EH (cell line): Measurements from ENCODE around the gene CREBBP.

Source experiments
- DNase-seq: peaks from one replicate; pipeline ENCODE4 v3.0.0-alpha.2; 2015; ENCODE audit warnings: low read depth

CREBBP gene

DNA sequence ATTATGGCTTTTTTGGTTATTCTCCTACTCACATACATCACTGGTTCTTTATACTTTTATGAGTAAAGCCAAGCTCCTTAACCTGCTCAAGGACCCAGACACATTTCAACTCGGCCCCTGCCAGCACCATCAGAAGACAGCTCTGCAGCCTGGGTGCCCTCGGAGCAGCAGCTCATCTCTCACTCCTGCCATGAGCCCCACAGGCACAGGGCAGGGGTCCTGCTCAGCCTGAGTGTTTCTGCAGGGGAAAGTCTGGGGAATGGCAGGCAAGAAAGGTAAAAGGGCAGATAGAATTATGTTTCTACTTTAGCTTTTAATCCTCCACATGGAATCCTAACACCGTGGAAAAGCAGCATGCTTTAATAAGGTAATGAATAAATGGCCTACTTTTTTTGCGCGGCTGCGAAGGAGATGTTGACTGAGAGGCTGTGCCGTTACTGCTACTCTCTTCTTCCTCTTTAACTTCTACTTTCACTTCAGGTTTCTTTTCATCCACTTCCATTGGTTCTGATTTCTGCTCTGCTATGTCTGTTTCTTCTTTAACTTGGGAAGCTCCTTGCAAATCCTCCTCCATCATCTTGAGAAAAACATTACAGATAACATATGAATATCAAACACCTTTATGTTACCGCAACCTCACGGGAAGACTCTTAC, 113.1 kb downstream of the CREBBP start:
- no peak for DNase-seq

- no peak for DNase-seq
Measured at GRCh38 chr16:3766177-3766576, 114.3 kb downstream of the CREBBP start.

GRCh38 chr16:3764409-3764808, 116.1 kb downstream of the CREBBP start:
- DNase-seq, result no peak

DNA sequence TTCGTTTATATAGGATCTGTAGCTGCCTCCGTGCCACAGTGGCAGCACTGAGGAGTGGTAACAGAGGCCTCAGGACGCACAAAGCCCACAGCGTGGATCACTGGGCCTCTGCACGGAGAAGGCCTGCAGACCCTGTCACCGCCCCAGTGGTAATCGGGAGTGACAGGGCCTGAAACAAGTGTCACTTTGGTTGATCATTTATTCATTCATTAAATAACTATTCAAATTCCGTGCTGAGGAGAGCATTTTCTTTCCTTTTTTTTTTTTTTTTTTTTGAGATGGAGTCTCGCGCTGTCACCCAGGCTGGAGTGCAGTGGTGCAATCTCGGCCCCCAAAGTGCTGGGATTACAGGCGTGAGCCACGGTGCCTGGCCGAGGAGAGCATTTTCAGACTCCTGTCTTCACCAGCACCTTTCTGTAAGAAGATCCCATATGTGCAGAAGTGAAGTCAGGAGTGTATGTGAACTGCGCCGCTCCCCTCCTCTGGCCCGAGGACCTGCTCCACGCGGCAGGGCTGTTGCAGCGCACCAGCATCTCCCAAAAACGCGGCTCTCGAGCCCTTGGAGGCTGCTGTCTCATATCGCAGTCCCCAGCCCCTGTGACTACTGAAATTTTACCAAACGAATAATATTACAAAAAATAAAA, 118.3 kb downstream of the CREBBP start:
- DNase-seq, result no peak

DNA sequence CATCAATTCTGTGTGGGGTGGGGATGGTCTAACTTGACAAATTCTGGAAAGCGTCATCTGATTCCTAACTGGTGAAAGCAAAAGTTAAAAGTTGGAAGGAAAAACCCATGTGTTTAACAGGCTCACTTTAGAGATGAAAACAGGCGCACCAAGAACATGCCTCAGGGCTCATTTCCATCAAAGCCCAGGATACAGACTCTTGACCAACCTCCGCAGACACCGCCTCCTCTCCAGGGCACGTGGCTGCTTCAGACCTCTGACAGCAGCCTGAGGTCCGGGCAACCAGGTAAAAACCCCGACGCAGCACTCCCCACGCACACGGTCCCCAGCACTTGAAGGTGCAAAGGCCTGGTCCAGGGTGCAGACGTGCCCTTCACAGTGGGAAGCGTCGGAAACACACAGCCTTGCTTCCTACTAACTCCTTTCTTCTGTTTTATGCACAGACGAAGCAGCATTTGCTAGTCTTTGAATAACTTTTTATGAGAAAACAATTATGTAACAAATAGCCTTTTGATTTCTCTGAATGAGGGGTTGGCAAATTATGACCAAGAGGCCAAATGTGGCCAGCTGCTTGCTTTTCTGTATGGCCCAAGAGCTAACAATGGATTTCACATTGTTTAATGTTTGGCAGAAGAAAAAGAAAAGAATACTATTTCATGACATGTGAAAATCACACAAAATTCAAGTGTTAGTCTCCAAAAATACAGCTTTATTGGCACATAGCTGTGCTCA, 119.0 kb downstream of the CREBBP start:
- DNase-seq, result no peak

DNA sequence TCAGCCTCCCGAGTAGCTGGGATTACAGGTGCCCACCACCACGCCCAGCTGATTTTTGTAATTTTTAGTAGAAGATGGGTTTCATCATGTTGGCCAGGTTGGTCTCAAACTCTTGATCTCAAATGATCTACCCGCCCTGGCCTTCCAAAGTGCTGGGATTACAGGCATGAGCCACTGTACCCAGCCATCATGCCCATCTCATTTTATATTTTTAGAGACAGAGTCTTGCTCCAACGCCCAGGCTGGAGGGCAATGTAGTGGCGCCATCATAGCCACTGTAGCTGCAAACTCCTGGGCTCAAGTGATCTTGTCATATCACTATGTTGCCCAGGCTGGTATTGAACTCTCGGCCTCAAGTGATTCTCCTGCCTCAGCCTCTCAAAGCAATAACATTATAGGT, 120.0 kb downstream of the CREBBP start:
- DNase-seq, result no peak

DNA sequence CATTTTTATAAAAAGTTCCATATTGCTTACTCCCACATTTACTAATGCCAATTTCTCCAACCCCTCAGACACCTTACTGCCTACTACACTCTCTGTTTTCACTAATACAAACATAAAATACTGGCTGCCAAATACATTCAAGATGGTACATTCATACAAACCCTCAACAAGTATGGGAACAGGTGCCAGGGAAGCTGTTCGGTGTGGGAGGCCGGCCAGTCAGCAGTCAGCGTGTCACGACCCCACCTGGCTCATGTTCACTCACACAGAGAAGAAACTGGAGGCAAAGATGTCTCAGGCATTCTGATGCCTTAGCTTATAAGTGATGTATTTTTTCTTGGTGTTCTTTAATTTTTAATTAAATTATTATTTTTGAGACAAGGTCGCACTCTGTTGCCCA, 120.8 kb downstream of the CREBBP start:
- no peak for DNase-seq

GRCh38 chr16:3756113-3756512, 124.4 kb downstream of the CREBBP start:
- no peak for DNase-seq

- DNase-seq, result peak; percentile 18
Measured at GRCh38 chr16:3755249-3755648, 125.3 kb downstream of the CREBBP start.

- peak; percentile 6 for DNase-seq
Measured at GRCh38 chr16:3754772-3755171, 125.7 kb downstream of the CREBBP start.

- peak; percentile 64 for DNase-seq
Measured at GRCh38 chr16:3754081-3754703, 126.3 kb downstream of the CREBBP start.

GRCh38 chr16:3752984-3753383, 127.5 kb downstream of the CREBBP start:
- DNase-seq, result no peak

GRCh38 chr16:3751878-3752277, 128.6 kb downstream of the CREBBP start:
- no peak for DNase-seq

DNA sequence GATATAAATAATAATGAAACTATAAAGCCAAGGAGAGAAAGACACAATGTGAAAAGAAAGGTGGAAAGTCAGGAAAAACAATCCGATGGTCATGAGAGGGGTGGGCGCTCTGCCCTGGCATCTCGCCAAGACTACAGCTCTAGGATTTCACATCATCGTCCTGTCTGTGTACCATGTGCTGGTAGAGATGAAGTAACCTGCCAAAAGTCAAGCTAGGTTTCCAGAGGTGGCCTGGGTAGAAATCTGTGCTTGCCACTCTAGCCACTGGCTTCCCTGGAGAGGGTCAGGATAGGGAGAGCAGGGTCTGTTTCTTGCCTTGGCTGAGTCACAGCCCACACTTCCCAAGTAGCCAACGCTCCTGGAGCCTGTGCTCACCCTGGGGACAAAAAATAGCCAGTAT, 132.2 kb downstream of the CREBBP start:
- DNase-seq, result peak; percentile 5

DNA sequence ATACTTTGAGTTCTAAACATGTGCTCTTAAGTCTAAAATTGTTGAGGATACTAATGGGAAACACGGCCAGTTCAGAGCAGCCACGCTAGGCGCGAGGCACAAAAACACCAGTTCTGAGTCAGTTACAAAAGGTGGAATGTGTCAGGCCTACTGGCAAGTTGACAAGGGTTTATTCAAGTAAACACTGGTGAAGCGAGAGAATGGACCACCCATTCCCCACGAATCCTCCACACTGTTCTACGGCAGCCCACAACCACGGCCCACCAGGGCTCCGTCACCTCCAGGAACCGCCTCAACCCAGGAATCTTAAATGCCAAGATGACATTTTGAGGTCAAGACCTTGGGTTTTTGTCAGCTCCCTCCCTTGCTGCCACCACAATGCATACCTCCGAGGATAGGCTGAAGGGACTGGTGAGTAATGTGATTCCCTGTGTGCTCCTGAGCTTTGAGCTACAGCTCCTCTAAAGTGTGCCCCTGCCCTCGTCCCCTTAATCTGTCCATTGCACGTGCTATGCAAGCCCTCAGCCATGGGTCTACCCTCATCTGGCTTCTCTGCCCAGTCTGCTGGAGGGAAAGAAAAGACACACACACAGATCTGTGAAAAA, 134.7 kb downstream of the CREBBP start:
- DNase-seq, result peak; percentile 18

- DNase-seq, result no peak
Measured at GRCh38 chr16:3744018-3744417, 136.5 kb downstream of the CREBBP start.

DNA sequence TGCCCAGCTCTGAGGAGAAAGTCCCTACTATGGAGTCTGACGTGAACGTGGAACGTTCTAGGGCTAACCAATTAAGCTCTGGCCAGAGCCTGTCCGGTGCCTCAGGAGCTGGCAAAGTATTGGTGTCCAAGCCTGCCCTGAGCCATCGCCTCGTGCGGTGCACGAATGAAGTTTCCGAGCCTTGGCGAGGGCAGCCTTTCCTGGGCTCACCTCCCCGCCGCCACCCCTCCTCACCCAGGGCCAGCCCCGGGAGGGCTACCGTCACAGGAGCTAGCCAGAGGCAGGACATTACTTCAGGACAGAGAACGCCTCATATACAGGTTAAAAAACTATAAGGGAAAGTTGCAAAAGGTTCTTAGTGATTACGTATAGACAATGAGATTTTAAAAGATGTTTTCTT, 139.6 kb downstream of the CREBBP start:
- no peak for DNase-seq

- DNase-seq, result no peak
Measured at GRCh38 chr16:3740186-3740585, 140.3 kb downstream of the CREBBP start.

DNA sequence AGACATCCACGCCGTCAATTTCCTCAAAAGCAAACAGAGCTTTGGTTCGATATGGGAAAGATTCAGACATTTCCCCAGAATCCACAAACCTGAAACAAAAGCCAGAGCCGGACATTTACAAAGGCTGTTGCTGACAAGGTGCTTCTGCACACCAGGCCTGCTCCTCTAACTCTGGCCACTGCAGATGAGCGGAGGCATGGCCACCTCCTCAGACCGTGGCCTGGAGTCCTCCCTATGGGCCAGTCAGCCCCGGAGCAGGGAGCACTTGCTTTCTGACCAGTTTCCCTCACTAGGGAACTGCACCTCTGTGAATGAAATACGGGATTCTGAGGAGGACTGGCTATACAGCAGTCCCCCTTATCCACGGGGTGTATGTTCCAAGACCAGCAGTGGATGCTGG, 140.9 kb downstream of the CREBBP start:
- no peak for DNase-seq

DNA sequence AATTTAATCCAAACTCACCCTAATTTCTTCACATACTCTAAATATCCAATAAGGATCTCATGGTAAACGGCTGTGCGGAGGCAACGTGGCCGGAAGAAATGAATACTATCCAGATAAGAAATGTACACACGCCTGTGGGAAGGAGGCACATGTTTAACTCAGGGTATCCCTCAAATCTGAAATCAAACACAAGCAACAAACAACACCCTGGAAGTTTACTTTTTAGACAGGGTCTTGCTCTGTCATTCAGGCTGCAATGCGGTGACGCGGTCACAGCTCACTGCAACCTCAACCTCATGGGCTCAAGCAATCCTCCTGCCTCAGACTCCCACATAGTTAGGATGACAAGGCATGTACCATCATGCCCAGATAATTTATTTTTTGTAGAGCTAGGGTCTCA, 142.0 kb downstream of the CREBBP start:
- DNase-seq, result no peak

DNA sequence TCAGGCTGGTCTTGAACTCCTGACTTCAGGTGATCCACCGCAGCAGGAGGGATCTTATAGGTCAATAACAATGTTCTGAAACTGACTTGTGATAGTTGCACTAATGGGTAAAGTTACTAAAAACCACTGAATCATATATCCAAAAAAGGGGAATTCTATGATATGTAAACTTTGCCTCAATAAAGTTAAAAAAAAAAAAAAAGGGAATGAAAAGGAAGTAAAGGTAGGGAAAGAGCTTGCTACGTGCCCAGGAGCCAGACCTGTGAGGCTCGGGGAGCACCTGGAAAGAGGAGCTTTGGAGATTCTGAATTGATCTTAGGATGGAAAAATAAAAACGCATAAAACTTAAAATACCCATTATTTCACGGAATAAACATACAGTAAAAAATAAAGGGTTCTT, 142.4 kb downstream of the CREBBP start:
- DNase-seq, result no peak

DNA sequence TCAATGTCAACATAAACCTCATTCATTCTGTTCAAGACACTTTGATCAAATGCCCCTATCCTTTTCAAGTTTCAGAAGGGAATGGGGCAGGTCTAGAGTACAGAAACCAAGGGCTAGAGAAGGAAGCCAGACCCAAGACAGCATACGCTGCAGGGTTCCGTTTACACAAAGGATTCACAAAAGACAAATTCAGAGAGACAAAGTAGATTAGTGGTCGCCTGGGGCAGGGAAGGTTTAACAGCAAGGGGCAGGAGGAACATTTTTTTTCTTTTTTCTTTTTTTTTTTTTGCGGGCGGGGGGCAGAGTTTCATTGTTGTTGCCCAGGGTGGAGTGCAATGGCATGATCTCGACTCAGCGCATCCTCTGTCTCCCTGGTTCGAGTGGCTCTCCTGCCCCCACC, 143.3 kb downstream of the CREBBP start:
- no peak for DNase-seq

- no peak for DNase-seq
Measured at GRCh38 chr16:3736116-3736515, 144.4 kb downstream of the CREBBP start.
